OCI-LY1 (cell line): ENCODE results near the gene NDFIP2.

Experiments used
- H2AFZ ChIP-seq: fragments of 200-600 bp; sonication (generic), shearing (Covaris generic); 2 replicates; pipeline ENCODE4 v1.6.0; 2014; ENCODE audit warnings: antibody characterized with exemption, mild to moderate bottlenecking, low read length
- H3F3A ChIP-seq: fragments of 200-600 bp; sonication (generic), shearing (Covaris generic); 2 replicates; pipeline ENCODE4 v1.6.0; 2014; ENCODE audit warnings: mild to moderate bottlenecking, antibody characterized with exemption, low read length, moderate library complexity; ENCODE audit not compliant: insufficient read depth
- H3K27ac ChIP-seq: fragments of 200-600 bp; sonication (generic); 2 replicates; pipeline ENCODE4 v1.5.1; 2014; ENCODE audit warnings: low read length, mixed run types, mild to moderate bottlenecking, low read depth; ENCODE audit not compliant: poor library complexity, severe bottlenecking
- H3K27me3 ChIP-seq: fragments of 200-600 bp; sonication (generic); 2 replicates; pipeline ENCODE4 v1.6.0; 2014; ENCODE audit warnings: antibody characterized with exemption, mild to moderate bottlenecking, low read length, moderate library complexity; ENCODE audit not compliant: insufficient read depth
- H3K36me3 ChIP-seq: fragments of 200-600 bp; sonication (generic); 2 replicates; pipeline ENCODE4 v1.6.1; 2014; ENCODE audit warnings: mild to moderate bottlenecking, antibody characterized with exemption, low read length, moderate library complexity, mixed read lengths; ENCODE audit not compliant: insufficient read depth
- H3K4me1 ChIP-seq: fragments of 200-600 bp; sonication (generic); 2 replicates; pipeline ENCODE4 v1.5.1; 2014; ENCODE audit warnings: mild to moderate bottlenecking, low read length, moderate library complexity; ENCODE audit not compliant: insufficient read depth, severe bottlenecking
- H3K4me2 ChIP-seq: fragments of 200-600 bp; sonication (generic), shearing (Covaris generic); 2 replicates; pipeline ENCODE4 v1.6.1; 2014; ENCODE audit warnings: low read length
- H3K4me3 ChIP-seq: fragments of 200-600 bp; sonication (generic); 2 replicates; pipeline ENCODE4 v1.5.1; 2014; ENCODE audit warnings: low read length, low read depth, mild to moderate bottlenecking, mixed read lengths; ENCODE audit not compliant: poor library complexity, severe bottlenecking
- H3K79me2 ChIP-seq: fragments of 200-600 bp; shearing (Covaris generic); 2 replicates; pipeline ENCODE4 v1.6.1; 2016; ENCODE audit warnings: mixed run types, low read length, mixed read lengths; ENCODE audit not compliant: insufficient read depth
- H3K9ac ChIP-seq: fragments of 200-600 bp; sonication (generic), shearing (Covaris generic); 2 replicates; pipeline ENCODE4 v1.6.1; 2014; ENCODE audit warnings: mild to moderate bottlenecking, low read length, mixed read lengths
- H3K9me2 ChIP-seq: fragments of 200-600 bp; sonication (generic), shearing (Covaris generic); 2 replicates; pipeline ENCODE4 v1.6.1; 2014; ENCODE audit warnings: low read depth, mild to moderate bottlenecking, low read length, mixed read lengths
- H3K9me3 ChIP-seq: fragments of 200-600 bp; shearing (Covaris generic); 2 replicates; pipeline ENCODE4 v1.6.1; 2014; ENCODE audit warnings: low read length, mixed read lengths
- H4K20me1 ChIP-seq: fragments of 200-600 bp; sonication (generic), shearing (Covaris generic); 2 replicates; pipeline ENCODE4 v1.6.0; 2016; ENCODE audit warnings: mild to moderate bottlenecking, low read length; ENCODE audit not compliant: insufficient read depth
- EZH2 ChIP-seq: fragments of 200-600 bp; sonication (generic), shearing (Covaris generic); IDR thresholded peaks from 2 replicates; pipeline ENCODE4 v1.8.0; 2017; ENCODE audit warnings: borderline replicate concordance, mixed run types, mild to moderate bottlenecking, antibody characterized with exemption, low read length, moderate library complexity, mixed read lengths
- TF ChIP-seq, protein P1 (sequence below): fragments of 200-600 bp; sonication (generic), shearing (Covaris generic); IDR thresholded peaks from 2 replicates; pipeline ENCODE4 v1.5.1; 2017; ENCODE audit warnings: mild to moderate bottlenecking, antibody characterized with exemption, low read length, moderate library complexity, mixed read lengths

Gene NDFIP2

DNA sequence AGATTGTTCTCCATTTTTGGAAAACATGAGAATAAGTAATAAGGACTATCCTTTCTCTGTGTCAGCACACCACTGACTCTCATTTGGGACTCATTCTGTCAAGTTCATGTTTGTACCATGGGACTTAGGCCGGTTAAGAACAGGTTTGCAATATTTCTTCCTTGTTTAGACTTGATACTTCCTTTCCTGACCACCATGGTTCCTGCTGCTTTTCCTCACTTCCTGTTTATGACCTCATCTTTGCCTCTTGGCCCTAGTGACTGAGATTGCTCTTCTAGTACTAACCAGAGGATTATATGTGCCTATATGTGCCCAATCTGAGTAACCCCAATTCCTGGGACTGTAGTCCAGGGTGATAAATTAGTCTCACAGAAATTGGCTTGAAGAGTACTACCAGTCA, 32.5 kb upstream of the NDFIP2 start:
- Histone ChIP-seq H3K27ac (no peak overlapping the region), H3K4me2 (no peak overlapping the region), H3F3A (no peaks in the 10 kb centered on the region), H3K36me3 (no peaks in the 10 kb centered on the region), H4K20me1 (no peaks in the 10 kb centered on the region), H3K4me3 (no peak overlapping the region), H3K9ac (no peak overlapping the region), H3K9me2 (no peaks in the 10 kb centered on the region), H3K9me3 (no peaks in the 10 kb centered on the region), H2AFZ (no peak overlapping the region), H3K27me3 (no peaks in the 10 kb centered on the region), H3K4me1 (peaks cover 15% of the 10 kb centered on the region), H3K79me2 (no peaks in the 10 kb centered on the region)
- no peak for TF ChIP-seq EZH2
- TF ChIP-seq, protein P1, sequence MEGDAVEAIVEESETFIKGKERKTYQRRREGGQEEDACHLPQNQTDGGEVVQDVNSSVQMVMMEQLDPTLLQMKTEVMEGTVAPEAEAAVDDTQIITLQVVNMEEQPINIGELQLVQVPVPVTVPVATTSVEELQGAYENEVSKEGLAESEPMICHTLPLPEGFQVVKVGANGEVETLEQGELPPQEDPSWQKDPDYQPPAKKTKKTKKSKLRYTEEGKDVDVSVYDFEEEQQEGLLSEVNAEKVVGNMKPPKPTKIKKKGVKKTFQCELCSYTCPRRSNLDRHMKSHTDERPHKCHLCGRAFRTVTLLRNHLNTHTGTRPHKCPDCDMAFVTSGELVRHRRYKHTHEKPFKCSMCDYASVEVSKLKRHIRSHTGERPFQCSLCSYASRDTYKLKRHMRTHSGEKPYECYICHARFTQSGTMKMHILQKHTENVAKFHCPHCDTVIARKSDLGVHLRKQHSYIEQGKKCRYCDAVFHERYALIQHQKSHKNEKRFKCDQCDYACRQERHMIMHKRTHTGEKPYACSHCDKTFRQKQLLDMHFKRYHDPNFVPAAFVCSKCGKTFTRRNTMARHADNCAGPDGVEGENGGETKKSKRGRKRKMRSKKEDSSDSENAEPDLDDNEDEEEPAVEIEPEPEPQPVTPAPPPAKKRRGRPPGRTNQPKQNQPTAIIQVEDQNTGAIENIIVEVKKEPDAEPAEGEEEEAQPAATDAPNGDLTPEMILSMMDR: no peak

DNA sequence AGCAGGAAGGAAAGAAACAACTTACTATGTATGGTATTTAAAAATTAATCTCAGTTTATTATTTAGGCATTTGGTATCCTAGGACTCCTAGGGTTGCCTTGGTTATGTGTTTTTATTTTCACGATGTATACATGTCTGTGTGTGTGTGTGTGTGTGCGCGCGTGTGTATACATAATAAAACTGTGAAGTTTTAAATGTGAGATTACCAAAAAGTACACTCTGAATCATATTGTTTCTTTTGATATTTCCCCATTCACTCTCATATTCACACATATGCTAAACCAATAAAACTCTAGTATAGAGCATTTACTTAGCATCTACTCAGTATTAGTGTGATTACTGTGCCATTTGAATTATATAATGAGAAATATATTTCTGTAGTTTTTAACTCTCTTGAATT, 30.8 kb upstream of the NDFIP2 start:
- no peak overlapping the region for H3K9ac ChIP-seq
- no peaks in the 10 kb centered on the region for H3K9me2 ChIP-seq
- no peaks in the 10 kb centered on the region for H4K20me1 ChIP-seq
- H3K36me3 ChIP-seq: no peaks in the 10 kb centered on the region
- H2AFZ ChIP-seq: no peak overlapping the region
- H3K4me1 ChIP-seq: peaks cover 15% of the 10 kb centered on the region
- H3K4me2 ChIP-seq: no peak overlapping the region
- TF ChIP-seq EZH2: no peak
- TF ChIP-seq, protein P1: no peak
- no peaks in the 10 kb centered on the region for H3K79me2 ChIP-seq
- H3K9me3 ChIP-seq: no peaks in the 10 kb centered on the region
- no peaks in the 10 kb centered on the region for H3F3A ChIP-seq
- H3K4me3 ChIP-seq: no peak overlapping the region
- no peak overlapping the region for H3K27ac ChIP-seq
- H3K27me3 ChIP-seq: no peaks in the 10 kb centered on the region

DNA sequence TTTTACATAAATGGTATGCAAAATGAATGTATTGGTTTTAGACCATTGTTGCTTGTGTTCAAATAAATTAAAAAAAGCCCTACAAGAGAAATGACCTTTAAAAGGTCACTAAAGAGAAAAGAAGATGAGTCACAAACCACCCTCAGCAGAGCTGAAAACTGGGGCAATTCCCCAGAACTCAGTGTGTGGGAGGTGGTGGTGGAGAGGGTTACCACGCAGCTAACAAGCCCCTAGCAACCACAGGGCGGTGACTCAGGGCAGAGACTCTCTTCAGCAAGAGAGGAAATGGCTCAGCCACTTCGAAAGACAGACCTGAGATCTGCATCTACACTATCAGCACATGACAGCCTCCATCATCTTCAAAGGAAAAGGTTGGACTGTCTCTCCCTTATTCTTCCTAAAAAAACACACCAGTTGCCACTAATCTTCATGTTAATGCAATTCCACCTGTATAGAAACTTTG, 29.4 kb upstream of the NDFIP2 start:
- Histone ChIP-seq H2AFZ (no peak overlapping the region), H3K9me3 (no peaks in the 10 kb centered on the region), H4K20me1 (no peaks in the 10 kb centered on the region), H3K9ac (no peak overlapping the region), H3K9me2 (no peaks in the 10 kb centered on the region), H3K4me3 (no peak overlapping the region), H3F3A (no peaks in the 10 kb centered on the region), H3K27ac (no peak overlapping the region), H3K27me3 (no peaks in the 10 kb centered on the region), H3K4me1 (peaks cover 15% of the 10 kb centered on the region), H3K4me2 (no peak overlapping the region), H3K79me2 (no peaks in the 10 kb centered on the region), H3K36me3 (no peaks in the 10 kb centered on the region)
- TF ChIP-seq, protein P1: no peak
- no peak for TF ChIP-seq EZH2
